HEK293T (cell line): ENCODE measurements around the gene AGTRAP.

Experiments used
- ARNT ChIP-seq: fragments of 450-650 bp; IDR thresholded peaks from 2 replicates; pipeline ENCODE4 v1.6.1; 2017; ENCODE audit warnings: mild to moderate bottlenecking
- CTBP1 ChIP-seq: fragments of 450-650 bp; IDR thresholded peaks from 2 replicates; pipeline ENCODE4 v1.6.1; 2016; ENCODE audit warnings: borderline replicate concordance
- FOXA1 ChIP-seq: fragments of 450-650 bp; IDR thresholded peaks from 2 replicates; pipeline ENCODE4 v1.6.1; 2016; ENCODE audit warnings: mild to moderate bottlenecking
- HDGF ChIP-seq: fragments of 450-650 bp; IDR thresholded peaks from 2 replicates; pipeline ENCODE4 v1.6.1; 2017; ENCODE audit warnings: antibody characterized with exemption, borderline replicate concordance
- L3MBTL2 ChIP-seq: fragments of 450-650 bp; conservative IDR thresholded peaks from 2 replicates; pipeline ENCODE4 v1.6.1; 2016; ENCODE audit warnings: mild to moderate bottlenecking
- NFRKB ChIP-seq: fragments of 450-650 bp; IDR thresholded peaks from 2 replicates; pipeline ENCODE4 v1.6.1; 2016; ENCODE audit warnings: mild to moderate bottlenecking, moderate library complexity
- SP1 ChIP-seq: fragments of 450-650 bp; IDR thresholded peaks from 2 replicates; pipeline ENCODE4 v1.6.1; 2017
- SUZ12 ChIP-seq: fragments of 450-650 bp; IDR thresholded peaks from 2 replicates; pipeline ENCODE4 v1.6.1; 2016; ENCODE audit warnings: mild to moderate bottlenecking
- TARDBP ChIP-seq: fragments of 450-650 bp; IDR thresholded peaks from 2 replicates; pipeline ENCODE4 v1.6.1; 2016

- TF ChIP-seq TARDBP: no peak
- no peak for TF ChIP-seq SUZ12
- TF ChIP-seq NFRKB: no peak
- TF ChIP-seq SP1: no peak
- TF ChIP-seq FOXA1: no peak
- no peak for TF ChIP-seq HDGF
- no peak for TF ChIP-seq L3MBTL2
- no peak for TF ChIP-seq ARNT
- no peak for TF ChIP-seq CTBP1
Observed at GRCh38 chr1:11772458-11772857, 36.5 kb downstream of the AGTRAP start.
